ENCODE measurements around the gene E2F4. TPM values are rescaled to one million over a fixed set of nuclear protein-coding genes. Genes with fewer than 3 reads are reported as not detected.

Gene E2F4
- total and polyA plus RNA-seq, 2 of the 13 experiments (the other 11 are each of a cell fraction or from before 2014, with no cell fraction given), result 84.8 to 91.2 TPM

- peak; percentile 25; the same call in 1 of the 2 replicates for TF ChIP-seq ZFP41 (CRISPR knock-in tag; IDR thresholded peaks at IDR 0.05; ENCODE audit: borderline replicate concordance)
- peak; percentile 96 for TF ChIP-seq NFYC (CRISPR knock-in tag; IDR thresholded peaks at IDR 0.05)
- peak; percentile 63 for TF ChIP-seq BCL6 (CRISPR knock-in tag; IDR thresholded peaks at IDR 0.05)
- peak; percentile 73; the same call in 1 of the 2 replicates for TF ChIP-seq ZNF33B (CRISPR knock-in tag; IDR thresholded peaks at IDR 0.05)
- no peak; the same call in 1 of the 2 replicates for TF ChIP-seq ARNT2 (CRISPR knock-in tag; IDR thresholded peaks at IDR 0.05; ENCODE audit: low read depth)
- no peak for TF ChIP-seq TCF12 (IDR thresholded peaks at IDR 0.05)
- 0 out of 2 replicates have a peak, but pooled peaks have one; percentile 73 for TF ChIP-seq TCF12 (CRISPR knock-in tag; IDR thresholded peaks at IDR 0.05)
- peak; percentile 73; the same call in 1 of the 2 replicates for TF ChIP-seq YEATS2 (CRISPR knock-in tag; IDR thresholded peaks at IDR 0.05; ENCODE audit: borderline replicate concordance)
- TF ChIP-seq ZEB1 (IDR thresholded peaks at IDR 0.05; ENCODE audit: insufficient replicate concordance, low read depth), result no peak
- TF ChIP-seq ZNF543 (CRISPR knock-in tag; IDR thresholded peaks at IDR 0.05), result peak; percentile 76; the same call in 1 of the 2 replicates
- TF ChIP-seq ISL2 (CRISPR knock-in tag; IDR thresholded peaks at IDR 0.05), result peak; percentile 61
- peak; percentile 10; the same call in 1 of the 2 replicates for TF ChIP-seq CBX5 (CRISPR knock-in tag; IDR thresholded peaks at IDR 0.05; ENCODE audit: borderline replicate concordance)
- peak; percentile 22; the same call in 1 of the 2 replicates for TF ChIP-seq ZNF704 (CRISPR knock-in tag; IDR thresholded peaks at IDR 0.05; ENCODE audit: borderline replicate concordance)
- peak; percentile 85 for TF ChIP-seq CHCHD3 (CRISPR knock-in tag; IDR thresholded peaks at IDR 0.05)
- TF ChIP-seq GABPB1 (CRISPR knock-in tag; IDR thresholded peaks at IDR 0.05), result peak; percentile 89
- no peak for TF ChIP-seq MEIS2 (CRISPR knock-in tag; IDR thresholded peaks at IDR 0.05)
- TF ChIP-seq ZNF580 (CRISPR knock-in tag; IDR thresholded peaks at IDR 0.05; ENCODE audit: borderline replicate concordance, low read depth), result peak; percentile 71
- 0 out of 2 replicates have a peak, but pooled peaks have one; percentile 23 for TF ChIP-seq TFE3 (CRISPR knock-in tag; IDR thresholded peaks at IDR 0.05)
- no peak for TF ChIP-seq ZNF24 (IDR thresholded peaks at IDR 0.05)
- peak; percentile 73 for TF ChIP-seq ZFX (CRISPR knock-in tag; IDR thresholded peaks at IDR 0.05; ENCODE audit: low read depth)
- TF ChIP-seq ZNF724P (CRISPR knock-in tag; IDR thresholded peaks at IDR 0.05; ENCODE audit: borderline replicate concordance), result peak; percentile 38; the same call in 1 of the 2 replicates
- TF ChIP-seq ZNF3 (CRISPR knock-in tag; IDR thresholded peaks at IDR 0.05), result no peak
- 0 out of 2 replicates have a peak, but pooled peaks have one; percentile 62 for TF ChIP-seq KLF11 (CRISPR knock-in tag; IDR thresholded peaks at IDR 0.05)
- 0 out of 2 replicates have a peak, but pooled peaks have one; percentile 57 for TF ChIP-seq ZNF839 (CRISPR knock-in tag; IDR thresholded peaks at IDR 0.05; ENCODE audit: borderline replicate concordance)
- 0 out of 2 replicates have a peak, but pooled peaks have one; percentile 15 for TF ChIP-seq STAG1 (CRISPR knock-in tag; IDR thresholded peaks at IDR 0.05)
- peak; percentile 43; the same call in 1 of the 2 replicates for TF ChIP-seq ZNF749 (CRISPR knock-in tag; IDR thresholded peaks at IDR 0.05; ENCODE audit: borderline replicate concordance)
- TF ChIP-seq GPN1 (CRISPR knock-in tag; IDR thresholded peaks at IDR 0.05; ENCODE audit: borderline replicate concordance), result no peak
Observed at GRCh38 chr16:67183627-67184452, 8.1 kb upstream of the E2F4 start, which contains the start of gene MATCAP1 (continued).
